GM23248 (cell line): ENCODE data around the gene TMEM187. TPM values are rescaled to one million over a fixed set of nuclear protein-coding genes. Genes with fewer than 3 reads are reported as not detected.

Experiments used
- DNase-seq: peaks from one replicate; pipeline ENCODE4 v3.0.0-alpha.2; 2015
- H2AFZ ChIP-seq: fragments of 200-600 bp; sonication (generic); 2 replicates; pipeline ENCODE4 v1.6.1; 2016; ENCODE audit warnings: antibody characterized with exemption
- H3F3A ChIP-seq: fragments of 200-600 bp; sonication (generic); 2 replicates; pipeline ENCODE4 v1.6.1; 2016; ENCODE audit warnings: mild to moderate bottlenecking, antibody characterized with exemption, mixed run types; ENCODE audit not compliant: insufficient read depth
- H3K27ac ChIP-seq: fragments of 200-600 bp; sonication (generic); 2 replicates; pipeline ENCODE4 v1.5.1; 2016; ENCODE audit warnings: mild to moderate bottlenecking
- H3K27me3 ChIP-seq: fragments of 200-600 bp; sonication (generic); replicated peaks from 2 replicates; pipeline ENCODE4 v1.6.1; 2016; ENCODE audit warnings: mild to moderate bottlenecking; ENCODE audit not compliant: insufficient read depth
- H3K36me3 ChIP-seq: fragments of 200-600 bp; sonication (generic); 2 replicates; pipeline ENCODE4 v1.6.1; 2016; ENCODE audit warnings: low read depth, mild to moderate bottlenecking
- H3K4me1 ChIP-seq: fragments of 200-600 bp; sonication (generic); 2 replicates; pipeline ENCODE4 v1.6.1; 2016; ENCODE audit warnings: mild to moderate bottlenecking; ENCODE audit not compliant: insufficient read depth
- H3K4me2 ChIP-seq: fragments of 200-600 bp; sonication (generic); one replicate; pipeline ENCODE4 v1.6.1; 2016; ENCODE audit warnings: mild to moderate bottlenecking; ENCODE audit not compliant: unreplicated experiment
- H3K4me3 ChIP-seq: fragments of 200-600 bp; sonication (generic); 2 replicates; pipeline ENCODE4 v1.5.1; 2016; ENCODE audit warnings: mild to moderate bottlenecking
- H3K79me2 ChIP-seq: fragments of 200-600 bp; sonication (generic); 2 replicates; pipeline ENCODE4 v1.6.1; 2016; ENCODE audit warnings: mild to moderate bottlenecking; ENCODE audit not compliant: insufficient read depth
- H3K9ac ChIP-seq: fragments of 200-600 bp; sonication (generic); 2 replicates; pipeline ENCODE4 v1.6.1; 2016; ENCODE audit warnings: mild to moderate bottlenecking
- H3K9me2 ChIP-seq: fragments of 200-600 bp; sonication (generic); 2 replicates; pipeline ENCODE4 v1.6.1; 2016; ENCODE audit warnings: mixed run types, mild to moderate bottlenecking, moderate library complexity; ENCODE audit not compliant: insufficient read depth
- H3K9me3 ChIP-seq: fragments of 200-600 bp; sonication (generic); one replicate; pipeline ENCODE4 v1.6.1; 2017; ENCODE audit warnings: low read depth
- H4K20me1 ChIP-seq: fragments of 200-600 bp; sonication (generic); 2 replicates; pipeline ENCODE4 v1.6.0; 2016; ENCODE audit not compliant: insufficient read depth
- EZH2 ChIP-seq: fragments of 200-600 bp; sonication (generic); IDR thresholded peaks from 2 replicates; pipeline ENCODE4 v1.6.1; 2018; ENCODE audit warnings: antibody characterized with exemption, mild to moderate bottlenecking; ENCODE audit not compliant: insufficient read depth, poor library complexity, severe bottlenecking
- EZH2phosphoT487 ChIP-seq: fragments of 200-600 bp; sonication (generic); IDR thresholded peaks from 2 replicates; pipeline ENCODE4 v1.6.1; 2018; ENCODE audit warnings: antibody characterized with exemption, moderate library complexity, mild to moderate bottlenecking, low read depth; ENCODE audit not compliant: insufficient read depth
- WGBS, 2 experiments: methylation state at CpG; one replicate each; pipeline ENCODE4 v1.1.6; 2015 to 2017; ENCODE audit warnings: low lambda C conversion rate in 2 of 2, low coverage in 1 of 2; ENCODE audit errors: missing lambda C conversion rate in 2 of 2; 5-methylcytosine and 5-hydroxymethylcytosine counted together
- in situ Hi-C: fragments of 300-500 bp; cut with MboI; formaldehyde crosslinking; loops from 2 replicates; pipeline ENCODE4 v1.15.0; 2020
- polyA plus RNA-seq: library from polyadenylated mRNA; unstranded; fragments of >200 nt; fragmentation: Nextera tagmentation; extraction: Ambion mirVana; gene quantifications from 2 replicates; pipeline ENCODE4 v1.2.1, GENCODE V29; 2016
- total RNA-seq: library from RNA; depleted of rRNA; stranded (reverse); fragments of >200 nt; shearing (Covaris generic); gene quantifications from 2 replicates; pipeline ENCODE4 v1.2.3, GENCODE V29; 2014

TMEM187 gene
- total and polyA plus RNA-seq, 2 experiments from 2014 or later = 7.6 to 8.5 TPM

DNA sequence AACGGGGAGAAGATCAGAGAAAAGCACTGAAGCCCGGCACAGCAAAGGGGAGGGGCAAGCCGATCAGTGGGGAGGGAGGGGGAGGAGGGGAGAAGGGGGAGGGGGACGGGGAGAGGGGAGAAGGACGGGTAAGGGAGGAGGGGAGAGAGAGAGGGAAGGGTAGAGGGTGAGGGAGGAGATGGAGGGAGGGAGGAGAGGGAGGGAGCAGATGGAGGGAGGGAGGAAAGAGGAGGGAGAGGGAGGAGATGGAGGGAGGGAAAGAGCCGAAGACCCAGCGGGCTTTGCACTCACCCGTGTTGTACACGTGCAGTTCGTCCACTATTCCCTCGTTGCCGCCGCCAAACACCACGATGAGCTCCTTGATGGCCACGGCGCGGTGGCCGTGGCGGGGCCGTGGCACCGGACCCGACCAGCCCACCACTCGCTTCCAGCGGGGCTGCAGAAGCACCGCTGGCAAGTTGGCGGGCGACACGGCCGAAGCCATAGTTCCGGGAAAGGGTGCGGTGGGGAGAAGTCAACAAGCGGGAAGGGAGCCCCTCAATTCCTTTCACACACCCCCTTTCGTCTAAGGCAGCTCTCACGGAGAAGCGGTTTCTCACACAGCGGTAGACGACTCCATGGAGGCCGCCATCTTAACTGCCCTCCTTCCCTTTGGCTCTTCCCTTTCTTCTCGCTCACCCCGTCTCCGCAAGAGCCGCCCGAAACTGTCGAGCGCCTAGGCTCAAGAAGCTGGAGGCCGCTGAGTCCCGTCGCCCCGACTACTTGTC lies 2.0 kb upstream of the TMEM187 start:
- Histone ChIP-seq H2AFZ (no peak overlapping the region), H3K4me3 (peak overlapping the region; percentile 96), H3K79me2 (peaks cover 65% of the 10 kb centered on the region), H3F3A (peaks cover 13% of the 10 kb centered on the region; the same call in 1 of the 2 replicates), H3K4me2 (peak overlapping the region; percentile 94), H4K20me1 (no peaks in the 10 kb centered on the region), H3K9me2 (no peaks in the 10 kb centered on the region), H3K9me3 (no peaks in the 10 kb centered on the region), H3K36me3 (no peaks in the 10 kb centered on the region), H3K27ac (peak overlapping the region; percentile 100), H3K27me3 (no peaks in the 10 kb centered on the region), H3K9ac (peak overlapping the region; percentile 100), H3K4me1 (peaks cover 32% of the 10 kb centered on the region)
- WGBS, 2 experiments = 2 to 16% methylated on average over 11 to 49 of the region's 49 CpGs
- in situ Hi-C loops = no loop called here
- DNase-seq = peak; percentile 69
- TF ChIP-seq EZH2 = no peak
- TF ChIP-seq EZH2phosphoT487 = no peak

- Histone ChIP-seq H3K27me3 (no peaks in the 10 kb centered on the region), H3K9me3 (no peaks in the 10 kb centered on the region), H3K4me3 (peak overlapping the region; percentile 96), H3K9me2 (no peaks in the 10 kb centered on the region), H3K27ac (peak overlapping the region; percentile 100), H3F3A (peaks cover 13% of the 10 kb centered on the region; the same call in 1 of the 2 replicates), H3K9ac (peak overlapping the region; percentile 100), H3K79me2 (peaks cover 65% of the 10 kb centered on the region), H4K20me1 (no peaks in the 10 kb centered on the region), H3K4me1 (peaks cover 29% of the 10 kb centered on the region), H3K36me3 (no peaks in the 10 kb centered on the region), H3K4me2 (peak overlapping the region; percentile 79), H2AFZ (no peak overlapping the region)
- 0 to 10% methylated on average over 2 to 4 of the region's 34 CpGs for WGBS, 2 experiments
- in situ Hi-C loops = no loop called here
- TF ChIP-seq EZH2phosphoT487 (no peak), EZH2 (no peak)
- peak; percentile 90 for DNase-seq
Measured at GRCh38 chrX:153971124-153971449, 1.5 kb upstream of the TMEM187 start.

DNA sequence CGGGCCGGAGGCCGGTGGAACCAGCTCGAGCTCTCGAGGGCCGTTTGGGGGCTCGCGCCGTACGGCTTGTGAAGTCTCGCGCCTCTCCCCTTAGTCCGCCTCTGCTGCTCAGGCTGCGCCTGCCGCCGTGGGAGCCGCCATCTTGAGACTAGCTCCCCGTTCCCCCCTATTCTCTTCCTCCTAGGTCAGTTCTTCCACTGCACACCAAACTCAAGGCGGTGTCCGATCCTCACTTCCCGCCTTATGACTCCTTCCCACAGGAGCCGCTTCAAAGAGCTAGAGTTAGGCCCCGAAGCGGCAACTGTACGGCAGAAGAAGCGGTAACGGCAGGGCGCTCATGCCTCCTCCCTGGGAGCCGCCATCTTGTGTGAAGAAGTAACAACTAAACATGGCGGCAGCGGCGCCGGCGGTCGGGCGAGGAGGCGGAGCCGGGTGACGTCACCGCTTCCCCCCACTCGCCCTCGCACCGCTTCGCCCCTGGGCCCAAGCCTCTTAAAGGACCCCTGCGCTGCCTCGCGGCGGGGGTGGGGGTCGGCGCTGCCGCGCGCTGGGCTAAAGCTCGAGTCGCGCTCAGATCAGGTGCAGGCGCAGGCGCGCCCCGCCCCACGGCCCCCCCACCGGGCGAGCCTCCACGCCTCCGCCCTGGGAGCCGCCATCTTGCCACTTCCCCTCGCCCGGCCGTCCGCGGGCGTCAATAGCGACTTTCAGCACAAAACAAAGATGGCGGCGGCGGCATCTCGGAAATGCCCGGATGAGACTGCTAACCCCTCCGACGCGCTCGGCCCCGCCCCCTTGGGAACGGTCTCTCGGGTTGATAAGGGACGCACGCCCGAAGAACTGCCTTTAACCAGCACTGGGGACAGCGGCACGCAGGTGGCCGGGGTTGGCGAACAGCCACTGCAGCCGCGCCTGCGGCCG lies 845 bp upstream of the TMEM187 start, which contains the start of gene HCFC1:
Gene HCFC1, minus strand, starts transcription at position 369 of the 918 bp plus-strand sequence. CDS start 978 bp downstream, outside the sequence.
- Histone ChIP-seq H3K4me3 (peak within 1 kb of the TSS; percentile 96), H4K20me1 (no peaks in the 10 kb centered on the region), H3K4me2 (peak within 1 kb of the TSS; percentile 88), H3K9me2 (no peaks in the 10 kb centered on the region), H3K36me3 (no peaks in the 10 kb centered on the region), H3K27ac (peak within 1 kb of the TSS; percentile 100), H3F3A (peaks cover 13% of the 10 kb centered on the region; the same call in 1 of the 2 replicates), H3K9me3 (no peaks in the 10 kb centered on the region), H2AFZ (no peak within 1 kb of the TSS), H3K4me1 (peaks cover 22% of the 10 kb centered on the region), H3K9ac (peak within 1 kb of the TSS; percentile 100), H3K27me3 (no peaks in the 10 kb centered on the region), H3K79me2 (peaks cover 65% of the 10 kb centered on the region)
- 0 to 1% methylated on average over 18 to 36 of the region's 96 CpGs for whole genome bisulfite sequencing, 2 experiments
- in situ Hi-C loops = no loop called here
- DNase-seq = peak; percentile 93
- TF ChIP-seq EZH2phosphoT487 = no peak
- no peak for TF ChIP-seq EZH2

DNA sequence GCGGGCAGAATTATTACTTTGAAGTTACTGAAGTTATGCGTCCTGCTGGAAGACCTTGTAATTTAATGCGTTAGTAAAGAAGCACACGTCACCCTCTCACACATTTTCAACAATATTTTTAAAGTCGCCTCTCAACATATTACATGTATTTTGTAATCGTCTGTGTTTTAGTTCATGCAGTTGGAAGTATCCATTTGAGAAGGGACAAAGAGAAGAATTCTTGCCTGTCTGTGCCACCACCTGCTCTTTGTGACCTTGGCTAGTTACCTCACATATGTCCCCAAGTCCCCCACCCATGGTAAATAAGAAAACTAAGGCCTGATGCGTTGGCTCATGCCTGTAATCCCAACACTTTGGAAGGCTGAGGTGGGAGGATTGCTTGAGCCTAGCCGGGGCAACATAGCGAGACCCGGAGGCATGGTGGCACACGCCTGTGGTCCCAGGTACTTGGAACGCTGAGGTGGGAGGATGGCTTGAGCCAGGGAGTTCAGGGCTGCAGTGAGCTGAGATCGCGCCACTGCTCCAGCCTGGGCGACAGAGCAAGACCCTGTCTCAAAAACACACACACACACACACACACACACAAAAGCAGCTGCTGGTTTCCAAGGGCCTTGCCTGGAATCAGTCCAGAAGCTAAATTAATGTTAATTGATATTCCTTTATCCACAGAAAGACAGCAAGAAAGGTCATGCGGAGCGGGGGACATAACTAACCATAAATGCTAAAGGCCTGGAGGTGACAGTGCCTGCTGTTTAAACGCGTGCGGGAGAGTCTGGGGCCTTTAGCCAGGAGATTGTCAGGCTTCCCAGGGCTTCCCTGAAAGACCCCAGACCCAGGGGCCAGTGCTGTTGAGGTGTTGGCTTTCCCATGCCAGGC lies 811 bp downstream of the TMEM187 start:
- Histone ChIP-seq H3K4me2 (peak overlapping the region; percentile 88), H3K4me1 (peaks cover 15% of the 10 kb centered on the region), H3K9me2 (no peaks in the 10 kb centered on the region), H3K9ac (peak overlapping the region; percentile 100), H3K27ac (peak overlapping the region; percentile 100), H2AFZ (peak overlapping the region; percentile 33), H3K79me2 (peaks cover 50% of the 10 kb centered on the region), H3K36me3 (no peaks in the 10 kb centered on the region), H3F3A (peaks cover 13% of the 10 kb centered on the region; the same call in 1 of the 2 replicates), H4K20me1 (no peaks in the 10 kb centered on the region), H3K4me3 (peak overlapping the region; percentile 96), H3K9me3 (no peaks in the 10 kb centered on the region), H3K27me3 (no peaks in the 10 kb centered on the region)
- WGBS, 2 experiments = 4 to 5% methylated on average over 15 to 16 of the region's 20 CpGs
- TF ChIP-seq EZH2 = no peak
- TF ChIP-seq EZH2phosphoT487 = no peak
- no peak for DNase-seq
- in situ Hi-C loops = no loop called here
